ENCODE results near the gene CCDC171. TPM values are rescaled to one million over a fixed set of nuclear protein-coding genes. Genes with fewer than 3 reads are reported as not detected.

CCDC171 gene
- total RNA-seq, 1 experiment from 2014 or later: 2.4 TPM

DNA sequence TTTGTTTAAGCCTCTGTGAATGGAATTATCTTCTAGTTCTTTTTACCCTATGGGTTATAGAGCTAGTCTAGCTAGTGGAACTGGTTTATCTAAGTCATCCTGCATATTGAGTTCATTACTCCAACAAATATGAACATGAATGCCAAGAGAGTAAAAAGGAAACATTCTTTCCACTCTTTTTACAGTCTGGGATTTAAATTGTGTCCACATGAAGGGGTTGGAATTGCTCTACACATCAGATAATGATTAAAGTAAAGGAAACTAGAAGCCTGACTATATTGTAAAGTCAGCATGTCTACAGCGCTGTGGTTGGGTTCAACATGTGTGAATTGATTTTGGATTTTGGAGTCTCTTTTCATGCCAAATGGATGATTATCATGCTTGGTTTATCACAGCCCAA, 173.1 kb downstream of the CCDC171 start:
- H3K9me3 Mint-ChIP-seq: no peaks in the 10 kb centered on the region
- H3K27me3 Mint-ChIP-seq (ENCODE audit: low read depth): no peaks in the 10 kb centered on the region
- Histone ChIP-seq H4K5ac (ENCODE audit: insufficient read length, low read depth, low read length) (no peak overlapping the region), H3T11ph (ENCODE audit: low read length) (no peak overlapping the region), H2BK5ac (ENCODE audit: insufficient read length, low read length) (no peak overlapping the region), H2BK20ac (ENCODE audit: low read depth, low read length, poor library complexity, severe bottlenecking) (no peak overlapping the region), H3K18ac (ENCODE audit: insufficient read length, low read depth, low read length) (no peak overlapping the region), H3K79me1 (ENCODE audit: insufficient read depth, low read depth, low read length, poor library complexity, severe bottlenecking) (no peaks in the 10 kb centered on the region), H3K14ac (ENCODE audit: insufficient read depth, low read length) (no peak overlapping the region), H3K27ac (ENCODE audit: insufficient read length, low read depth, low read length) (no peak overlapping the region), H4K20me1 (ENCODE audit: control insufficient read depth, insufficient read depth, insufficient read length) (no peaks in the 10 kb centered on the region), H2BK12ac (ENCODE audit: insufficient read length, low read depth, low read length) (no peak overlapping the region), H3K4me2 (ENCODE audit: insufficient read depth, insufficient read length, low read length) (no peak overlapping the region), H3K27me3 (ENCODE audit: insufficient read depth, low read length) (no peaks in the 10 kb centered on the region), H4K91ac (ENCODE audit: insufficient read length, low read depth, low read length) (no peak overlapping the region), H2BK120ac (ENCODE audit: low read depth, low read length, poor library complexity, severe bottlenecking) (no peak overlapping the region), H3K79me2 (ENCODE audit: insufficient read depth, low read length) (no peaks in the 10 kb centered on the region), H2AK5ac (ENCODE audit: insufficient read length, low read length) (no peak overlapping the region), H3K56ac (ENCODE audit: insufficient read length, low read depth, low read length) (no peak overlapping the region), H3K9me3 (ENCODE audit: control insufficient read depth, low read depth, low read length) (no peaks in the 10 kb centered on the region), H3K9ac (ENCODE audit: extremely low read depth, insufficient read length, low read length) (no peak overlapping the region), H2BK15ac (ENCODE audit: low read depth, low read length) (no peak overlapping the region), H3K4me1 (ENCODE audit: insufficient read depth, low read length) (peaks cover 1% of the 10 kb centered on the region; the same call in 1 of the 2 replicates), H2AFZ (ENCODE audit: low read length) (no peak overlapping the region), H4K8ac (replicated peaks; ENCODE audit: insufficient read length, low read depth, low read length) (no peak overlapping the region), H3K23me2 (ENCODE audit: insufficient read length, low read depth, low read length, poor library complexity, severe bottlenecking) (no peaks in the 10 kb centered on the region), H3K4ac (ENCODE audit: low read depth, low read length) (no peak overlapping the region), H3K23ac (ENCODE audit: insufficient read length, low read depth, low read length) (no peak overlapping the region)
- no peak for DNase-seq
- TF ChIP-seq, protein P1, sequence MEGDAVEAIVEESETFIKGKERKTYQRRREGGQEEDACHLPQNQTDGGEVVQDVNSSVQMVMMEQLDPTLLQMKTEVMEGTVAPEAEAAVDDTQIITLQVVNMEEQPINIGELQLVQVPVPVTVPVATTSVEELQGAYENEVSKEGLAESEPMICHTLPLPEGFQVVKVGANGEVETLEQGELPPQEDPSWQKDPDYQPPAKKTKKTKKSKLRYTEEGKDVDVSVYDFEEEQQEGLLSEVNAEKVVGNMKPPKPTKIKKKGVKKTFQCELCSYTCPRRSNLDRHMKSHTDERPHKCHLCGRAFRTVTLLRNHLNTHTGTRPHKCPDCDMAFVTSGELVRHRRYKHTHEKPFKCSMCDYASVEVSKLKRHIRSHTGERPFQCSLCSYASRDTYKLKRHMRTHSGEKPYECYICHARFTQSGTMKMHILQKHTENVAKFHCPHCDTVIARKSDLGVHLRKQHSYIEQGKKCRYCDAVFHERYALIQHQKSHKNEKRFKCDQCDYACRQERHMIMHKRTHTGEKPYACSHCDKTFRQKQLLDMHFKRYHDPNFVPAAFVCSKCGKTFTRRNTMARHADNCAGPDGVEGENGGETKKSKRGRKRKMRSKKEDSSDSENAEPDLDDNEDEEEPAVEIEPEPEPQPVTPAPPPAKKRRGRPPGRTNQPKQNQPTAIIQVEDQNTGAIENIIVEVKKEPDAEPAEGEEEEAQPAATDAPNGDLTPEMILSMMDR (conservative IDR thresholded peaks at IDR 0.05): no peak
- WGBS (ENCODE audit: extremely low coverage, insufficient read length, low lambda C conversion rate): no CpG with 5 or more reads among the region's 1 CpG
- H3K36me3 Mint-ChIP-seq (ENCODE audit: insufficient read depth in 1 of 3, low read depth in 3 of 3): no peaks in the 10 kb centered on the region
- H3K4me1 Mint-ChIP-seq: peaks cover 6 to 8% of the 10 kb centered on the region in 2 experiments
- no peak overlapping the region; a peak in 1 of 5 replicates for H3K4me3 Mint-ChIP-seq
- no peak overlapping the region for H3K27ac Mint-ChIP-seq

Measured in H9 (cell line).